Adrenal gland (tissue), 19 donors: ENCODE data around the gene PTGER3. TPM values are rescaled to one million over a fixed set of nuclear protein-coding genes. Genes with fewer than 3 reads are reported as not detected.

Experiments used
- DNase-seq, 7 donors: peaks; one replicate each; pipeline ENCODE4 v3.0.0-alpha.2; 2019 to 2020
- H3K27ac ChIP-seq, 5 donors: fragments of 200-600 bp; sonication (generic) in 4 of 5; 1 replicate in 3 of 5; 2 replicates in 2 of 5; pipeline versions ENCODE4 v1.5.1 to v1.8.0; 2016 to 2020; ENCODE audit warnings: mild to moderate bottlenecking in 1 of 5
- H3K27me3 ChIP-seq: fragments of 200-600 bp; 2 replicates; pipeline ENCODE4 v1.8.0; 2021
- H3K36me3 ChIP-seq, 2 donors: fragments of 200-600 bp; replicated peaks in 1 of 2; 1 replicate in 1 of 2; 2 replicates in 1 of 2; pipeline versions ENCODE4 v1.5.1 to v1.8.0; 2018 to 2022
- H3K4me1 ChIP-seq, 2 donors: fragments of 200-600 bp; replicated peaks in 1 of 2; 1 replicate in 1 of 2; 2 replicates in 1 of 2; pipeline versions ENCODE4 v1.5.1 to v1.8.0; 2018 to 2021
- H3K4me3 ChIP-seq, 4 donors: fragments of 200-600 bp; sonication (generic) in 3 of 4; one replicate each; pipeline ENCODE4 v1.5.1; 2016 to 2018
- H3K9me3 ChIP-seq, 3 donors: fragments of 200-600 bp; sonication (generic) in 1 of 3; replicated peaks in 1 of 3; 1 replicate in 2 of 3; 2 replicates in 1 of 3; pipeline versions ENCODE4 v1.5.1 to v1.8.0; 2016 to 2021
- CTCF ChIP-seq, 6 experiments: fragments of 450-650 bp in 4 of 6; fragments of 200-600 bp in 2 of 6; sonication (generic) in 1 of 6; IDR thresholded peaks; 1 replicate in 5 of 6; 2 replicates in 1 of 6; pipeline versions ENCODE4 v1.5.1 to v1.8.0; 2016 to 2021; ENCODE audit warnings: antibody characterized with exemption in 6 of 6, mild to moderate bottlenecking in 2 of 6, moderate library complexity in 1 of 6
- POLR2A ChIP-seq, 2 donors: fragments of 450-650 bp; IDR thresholded peaks; one replicate each; pipeline ENCODE4 v1.6.1; 2017; ENCODE audit warnings: antibody characterized with exemption in 2 of 2, mild to moderate bottlenecking in 2 of 2, moderate library complexity in 1 of 2
- WGBS, 4 donors: extraction: QIAGEN DNeasy Blood & Tissue Kit in 2 of 4; methylation state at CpG; one replicate each; pipeline versions ENCODE4 v1.1.5 to v1.1.7; 2013 to 2017; 5-methylcytosine and 5-hydroxymethylcytosine counted together
- intact Hi-C, 2 donors: fragments of 100-400 bp; cut with DNase I; formaldehyde crosslinking; loops; one replicate each; pipeline versions ENCODE4 v1.14.1 to v1.15.0; 2022 to 2023
- long read RNA-seq, 10 donors: library from polyadenylated mRNA in 3 of 10; unstranded in 2 of 10; stranded (forward) in 1 of 10; transcript quantifications; one replicate each; pipeline ENCODE4 v2.0.0 and lab custom pipeline, GENCODE V29; 2021 to 2026
- polyA plus RNA-seq, 3 donors: library from polyadenylated mRNA; stranded (reverse); fragments of 200-250 nt in 2 of 3; fragments of 350-450 nt in 1 of 3; fragmentation: Illumina TruSeq in 1 of 3; extraction: RNeasy Lipid Tissue Mini Kit (QIAGEN cat#74804) in 1 of 3; gene quantifications; one replicate each; pipeline ENCODE4 v1.2.3, GENCODE V29; 2013 to 2014
- total RNA-seq, 9 donors: library from RNA; depleted of rRNA in 4 of 9; stranded (reverse); fragments of >200 nt in 4 of 9; fragments of 120-200 nt in 1 of 9; fragmentation: NEBNext Ultra II Directional in 1 of 9; extraction: Animal tissue kit (Norgen Biotek cat#: 25700) in 1 of 9; gene quantifications; one replicate each; pipeline versions ENCODE4 v1.1.0 to v1.2.4, GENCODE V29; 2013 to 2023
- donor health status: healthy with polysubstance abuse.
- donor health status: Bipolar disorder and iron deficiency.
- donor health status: DM: yes; HTN: yes; CAD: no.
- donor health status: DM: no; HTN: no; CAD: no.
- donor health status: DM: no; HTN: no; CAD: no.
- donor health status: DM: yes; HTN: yes; CAD: no.

PTGER3 gene
- total RNA-seq (10 to 100 TPM in 6 of 9 donors, 1 to 10 TPM in 3; 1.1 to 31.4 (median 12.1) TPM), polyA plus RNA-seq (1 to 10 TPM; 1.7 to 7.2 (median 4.3) TPM)
- long read RNA-seq, donor 1, result 0 reads
- long read RNA-seq, donor 2, result 0 reads
- long read RNA-seq, donor 3, result 0 reads
- long read RNA-seq, donor 4, full-length matches to known transcripts, result 9 of 11 reads
- long read RNA-seq, donor 4, partial matches to known transcripts, result 0 of 11 reads
- long read RNA-seq, donor 4, other reads (novel, unspliced or antisense), result 2 of 11 reads
- long read RNA-seq, donor 5, full-length matches to known transcripts, result 19 of 20 reads
- long read RNA-seq, donor 5, partial matches to known transcripts, result 0 of 20 reads
- long read RNA-seq, donor 5, other reads (novel, unspliced or antisense), result 1 of 20 reads
- long read RNA-seq, donor 6, result 0 reads
- long read RNA-seq, donor 7, result 0 reads
- long read RNA-seq, donor 8, partial matches to known transcripts, result 0 of 1 reads
- long read RNA-seq, donor 8, other reads (novel, unspliced or antisense), result 0 of 1 reads
- long read RNA-seq, donor 9, result 0 reads
- long read RNA-seq, donor 10, result 0 reads

GRCh38 chr1:71047635-71048607 is at the start of gene PTGER3:
TSS of gene PTGER3 (minus strand) at chr1:71047816. CDS start at chr1:71047577, 239 bp downstream.
- Histone ChIP-seq H3K36me3 (no peaks in the 10 kb centered on the region), H3K4me1 (peaks cover 12 to 13% of the 10 kb centered on the region in 2 donors), H3K27me3 (peaks cover 23% of the 10 kb centered on the region), H3K27ac (no peak within 1 kb of the TSS), H3K9me3 (no peaks in the 10 kb centered on the region), H3K4me3 (peak within 1 kb of the TSS in 2 of 4 donors; percentile 34 to 56)
- no peak for TF ChIP-seq CTCF (IDR thresholded peaks at IDR 0.05)
- TF ChIP-seq POLR2A (IDR thresholded peaks at IDR 0.05), result no peak
- intact Hi-C loops, result loop anchor here (5.0 to 10.0 kb wide), 2 partner anchors 183 to 361 kb away; no protein-coding TSS in a partner anchor
- 5 to 28% (median 6%) methylated on average over 11 to 56 of the region's 56 CpGs for WGBS, 4 donors
- DNase-seq, result peak; percentile 48 to 81 (median 61)

DNA sequence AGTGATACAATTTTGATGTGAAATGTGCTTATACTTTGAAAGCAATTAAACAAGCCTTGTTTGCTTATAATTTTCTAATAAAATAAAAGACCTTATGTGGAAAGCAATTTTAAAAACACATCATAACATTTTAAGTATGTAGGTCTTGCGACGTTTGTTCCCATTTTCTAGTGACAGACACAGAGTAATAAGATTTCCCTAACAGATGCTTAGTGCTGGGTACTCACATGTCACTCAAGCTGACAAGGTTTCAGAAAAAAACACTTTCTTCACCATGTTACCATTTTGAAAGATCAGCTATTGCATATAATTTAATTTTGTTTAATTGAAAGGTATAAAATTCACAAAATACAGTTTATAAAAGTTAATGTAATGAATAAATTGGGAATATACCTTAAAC is 47.3 kb upstream of the PTGER3 start:
- Histone ChIP-seq H3K4me1 (no peaks in the 10 kb centered on the region), H3K4me3 (no peak overlapping the region), H3K27ac (no peak overlapping the region), H3K36me3 (no peaks in the 10 kb centered on the region), H3K9me3 (no peaks in the 10 kb centered on the region), H3K27me3 (no peaks in the 10 kb centered on the region)
- no peak for TF ChIP-seq CTCF (IDR thresholded peaks at IDR 0.05)
- intact Hi-C loops, result no loop called here
- WGBS, 4 donors, result 86 to 93% (median 90%) methylated on average over 2 of the region's 2 CpGs
- no peak for DNase-seq

DNA sequence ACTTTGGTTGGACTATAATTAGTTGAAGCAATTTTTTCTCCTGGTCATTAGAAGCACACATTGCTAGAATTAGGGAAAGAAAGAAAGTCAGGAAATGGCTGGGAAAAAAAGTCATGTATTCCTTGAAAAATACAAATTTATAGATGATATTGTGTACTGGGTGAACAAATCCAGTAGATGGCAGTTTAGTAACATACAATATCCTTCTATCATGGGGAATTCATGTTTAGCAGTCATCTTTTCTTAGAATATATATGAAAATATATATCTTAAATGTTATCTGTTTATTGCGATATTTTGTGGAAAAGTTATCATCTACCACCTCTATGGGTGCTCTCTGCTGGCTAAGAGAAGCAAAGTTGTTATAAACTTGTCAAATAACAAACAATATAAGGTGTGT is 46.3 kb upstream of the PTGER3 start:
- H3K4me3 ChIP-seq, result no peak overlapping the region
- intact Hi-C loops, result no loop called here
- no peak overlapping the region for H3K27ac ChIP-seq
- no peaks in the 10 kb centered on the region for H3K36me3 ChIP-seq
- H3K9me3 ChIP-seq, result no peaks in the 10 kb centered on the region
- WGBS, 4 donors, result 73 to 81% (median 78%) methylated on average over 1 of the region's 1 CpG
- DNase-seq, result no peak
- H3K27me3 ChIP-seq, result no peaks in the 10 kb centered on the region
- H3K4me1 ChIP-seq, result no peaks in the 10 kb centered on the region
- TF ChIP-seq POLR2A (IDR thresholded peaks at IDR 0.05), result no peak
- peak; percentile 3 to 45 (median 25) for TF ChIP-seq CTCF (IDR thresholded peaks at IDR 0.05)
